HG03565 (cell line): ENCODE data around the gene RXRB.

ENCODE experiments used
- ATAC-seq: cut with Tn5 transposase; IDR thresholded peaks from one replicate; pipeline ENCODE4 v1.9.1; 2021; ENCODE audit warnings: mild to moderate bottlenecking, moderate library complexity; ENCODE audit not compliant: unreplicated experiment

The RXRB gene

DNA sequence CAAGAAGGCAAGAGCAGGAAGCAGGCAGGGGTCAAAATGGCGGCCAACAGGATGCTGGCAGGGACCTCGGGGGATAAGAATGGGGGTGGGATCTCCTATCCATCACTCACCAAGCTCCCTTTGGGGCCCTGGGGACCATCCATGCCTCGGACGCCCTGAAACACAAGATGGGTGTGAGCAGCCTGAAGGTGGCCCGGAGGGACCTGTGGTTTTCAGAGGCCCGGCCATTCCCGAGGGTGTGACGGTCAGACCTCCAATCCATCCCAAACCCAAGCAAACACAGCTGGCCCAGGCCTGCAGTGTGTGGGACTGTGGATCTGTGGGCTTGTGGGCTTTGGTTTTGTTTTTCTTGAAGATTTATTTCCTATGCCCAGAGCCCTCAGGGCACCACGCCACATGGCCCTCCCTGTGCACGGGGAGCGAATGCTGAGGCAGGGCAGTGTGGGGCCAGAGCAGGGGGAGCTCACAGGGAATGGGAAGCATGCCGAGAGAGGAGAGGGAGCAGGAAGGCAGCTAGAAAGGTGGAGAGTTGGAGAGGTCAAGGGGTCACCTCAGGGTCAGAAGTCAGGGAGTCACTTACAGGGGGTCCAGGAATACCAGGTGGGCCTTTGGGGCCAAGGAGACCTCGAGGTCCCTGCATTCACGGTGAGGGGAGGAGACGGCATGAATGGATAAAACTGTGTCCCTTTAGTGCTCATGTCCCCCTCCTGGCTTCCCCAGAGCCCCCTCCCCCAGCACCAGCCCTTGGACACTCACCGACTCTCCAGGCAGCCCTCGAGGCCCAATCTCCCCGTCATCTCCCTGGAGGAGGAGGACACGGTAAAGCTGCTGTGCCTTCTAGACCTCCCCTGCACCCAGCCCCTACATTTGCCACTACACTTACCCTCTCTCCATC is 22.7 kb downstream of the RXRB start:
- ATAC-seq: no peak

GRCh38 chr6:33176906-33177305 is 23.6 kb downstream of the RXRB start:
- ATAC-seq: no peak

DNA sequence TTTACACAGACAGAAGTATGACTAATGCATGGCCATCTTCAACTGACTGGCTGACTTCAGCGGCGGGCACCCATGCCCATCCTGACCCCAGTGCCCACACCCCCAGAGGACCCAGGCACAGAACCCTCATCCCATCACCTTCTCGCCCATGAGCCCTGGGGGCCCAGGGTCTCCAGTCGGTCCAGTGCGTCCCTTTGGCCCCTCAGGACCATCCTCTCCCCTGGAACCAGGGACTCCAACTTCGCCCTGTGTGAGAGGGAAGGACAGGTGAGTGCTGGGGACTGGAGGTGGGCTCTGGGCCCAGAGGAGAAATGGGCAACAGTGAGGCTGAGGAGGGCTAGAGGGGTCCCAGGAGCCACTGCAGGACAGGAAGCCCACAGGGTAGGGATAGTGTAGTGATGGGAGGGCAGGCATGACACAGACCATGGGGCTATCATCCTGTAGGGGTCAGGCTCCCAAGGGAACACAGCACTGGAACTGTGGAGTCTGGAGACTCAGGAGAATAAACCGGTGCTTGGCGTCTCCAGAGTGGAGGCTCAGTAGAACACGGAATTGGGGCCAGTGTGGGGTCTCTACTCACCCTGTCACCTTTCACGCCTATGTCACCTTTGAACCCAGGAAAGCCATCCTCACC is 24.9 kb downstream of the RXRB start:
- ATAC-seq: no peak

- no peak for ATAC-seq
Measured at GRCh38 chr6:33174784-33175183, 25.7 kb downstream of the RXRB start.

GRCh38 chr6:33173535-33174180 is 26.8 kb downstream of the RXRB start:
- ATAC-seq: no peak

- ATAC-seq: no peak
Measured at GRCh38 chr6:33172688-33173534, 27.6 kb downstream of the RXRB start.

- ATAC-seq: no peak
Measured at GRCh38 chr6:33171880-33172687, 28.4 kb downstream of the RXRB start.

GRCh38 chr6:33171016-33171879 is 29.2 kb downstream of the RXRB start:
- no peak for ATAC-seq

GRCh38 chr6:33170176-33171015 is 30.1 kb downstream of the RXRB start:
- ATAC-seq: no peak

DNA sequence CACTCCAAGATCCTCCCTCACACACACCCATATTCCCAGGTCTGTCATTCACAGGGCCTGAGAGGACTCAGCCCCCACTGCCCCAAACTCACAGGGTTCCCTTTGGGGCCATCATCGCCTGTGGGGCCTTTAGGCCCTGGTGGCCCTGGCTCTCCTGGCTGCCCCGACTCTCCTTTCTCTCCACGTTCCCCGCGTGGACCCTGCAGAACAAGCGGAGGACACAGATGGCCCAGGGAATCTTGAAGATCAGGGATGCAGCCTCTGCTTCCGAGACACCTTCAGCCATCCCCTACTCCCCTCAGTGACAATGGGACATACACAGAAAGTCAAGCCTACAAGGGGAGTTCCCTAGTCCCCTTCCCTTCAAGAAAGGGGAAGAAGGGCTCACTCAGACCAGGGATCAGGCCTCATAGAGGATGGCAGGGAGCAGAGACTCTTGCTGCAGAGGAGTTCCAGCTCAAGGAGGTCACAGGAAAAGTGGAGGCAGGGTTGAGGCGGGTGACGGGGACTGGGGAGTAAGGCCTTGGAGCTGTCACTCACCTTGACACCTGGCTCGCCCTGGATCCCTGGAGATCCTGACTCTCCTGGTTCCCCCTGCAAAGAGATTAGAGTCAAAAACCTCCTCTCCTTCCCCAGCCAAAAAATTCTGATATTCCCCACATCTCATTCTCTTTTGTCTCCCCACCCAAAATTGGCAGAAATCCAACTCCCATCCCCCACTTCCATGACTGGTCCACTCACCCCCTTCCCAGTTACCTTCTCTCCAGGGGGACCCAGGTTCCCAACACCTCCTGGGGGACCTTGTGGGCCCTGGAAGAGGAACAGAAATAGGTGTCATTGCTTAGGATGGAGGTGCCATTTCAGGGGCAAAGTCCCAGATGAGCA is 30.9 kb downstream of the RXRB start:
- no peak for ATAC-seq

- ATAC-seq: no peak
Measured at GRCh38 chr6:33168639-33169038, 31.8 kb downstream of the RXRB start.

GRCh38 chr6:33168284-33168601 is 32.2 kb downstream of the RXRB start:
- no peak for ATAC-seq

DNA sequence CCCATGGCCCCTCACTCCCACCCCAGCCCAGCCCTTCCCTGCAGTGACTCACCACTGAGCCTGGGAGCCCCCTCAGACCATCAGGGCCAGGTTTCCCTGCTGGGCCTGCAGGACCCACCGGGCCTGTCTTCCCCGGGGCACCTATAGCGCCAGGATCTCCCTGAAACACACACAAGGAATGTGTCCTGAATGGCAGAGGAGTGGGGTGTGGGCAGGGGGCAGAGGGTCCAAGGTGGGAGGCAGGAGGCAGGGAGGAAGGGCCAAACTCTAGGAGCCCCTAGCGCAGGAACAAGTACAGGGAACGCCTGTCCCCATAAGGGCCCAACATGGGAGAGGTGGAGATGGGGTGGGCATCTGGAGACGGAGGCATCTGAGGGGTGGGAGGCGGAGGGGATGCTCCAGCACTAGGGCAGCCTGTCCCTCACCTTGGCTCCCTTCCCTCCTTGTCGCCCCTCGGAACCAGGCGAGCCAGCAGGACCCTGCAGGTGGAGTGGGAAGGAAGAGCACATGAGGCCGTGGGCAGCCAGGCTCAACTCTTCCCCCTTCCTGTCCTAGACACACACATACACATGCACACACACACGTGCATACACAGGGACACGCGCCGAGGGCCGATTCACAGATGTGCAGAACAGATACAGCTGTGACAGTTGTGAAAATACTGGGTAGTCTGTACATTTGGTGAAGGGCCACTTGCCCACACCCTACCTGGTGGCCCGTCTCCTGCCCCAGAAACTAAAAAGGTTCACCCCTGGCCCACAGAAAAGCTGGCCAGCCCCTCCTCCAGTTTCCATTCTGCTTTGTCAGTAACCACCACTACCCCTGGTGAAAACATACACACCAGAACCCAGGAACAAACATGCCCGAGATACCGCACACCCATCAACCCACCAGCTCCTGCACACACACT is 32.8 kb downstream of the RXRB start:
- ATAC-seq: no peak

DNA sequence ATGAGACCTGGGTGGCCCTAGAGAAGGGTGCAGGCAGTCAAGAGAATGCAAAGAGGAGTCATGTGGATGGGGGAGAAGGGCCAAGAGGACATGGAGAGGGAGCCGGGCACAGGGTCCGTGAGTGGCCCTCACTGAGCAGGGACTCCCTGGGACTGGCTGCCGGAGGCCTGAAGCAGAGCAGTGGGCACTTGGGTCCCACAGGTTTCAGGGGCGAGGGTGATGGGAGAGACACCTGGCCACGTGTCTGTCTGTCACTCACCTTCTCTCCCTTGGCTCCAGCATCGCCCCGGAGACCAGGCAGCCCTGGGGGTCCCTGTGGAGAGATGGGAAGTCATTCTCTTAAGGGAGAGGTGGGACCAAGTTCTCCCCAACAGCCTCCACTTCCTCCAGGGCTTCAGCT is 33.7 kb downstream of the RXRB start:
- ATAC-seq: no peak

DNA sequence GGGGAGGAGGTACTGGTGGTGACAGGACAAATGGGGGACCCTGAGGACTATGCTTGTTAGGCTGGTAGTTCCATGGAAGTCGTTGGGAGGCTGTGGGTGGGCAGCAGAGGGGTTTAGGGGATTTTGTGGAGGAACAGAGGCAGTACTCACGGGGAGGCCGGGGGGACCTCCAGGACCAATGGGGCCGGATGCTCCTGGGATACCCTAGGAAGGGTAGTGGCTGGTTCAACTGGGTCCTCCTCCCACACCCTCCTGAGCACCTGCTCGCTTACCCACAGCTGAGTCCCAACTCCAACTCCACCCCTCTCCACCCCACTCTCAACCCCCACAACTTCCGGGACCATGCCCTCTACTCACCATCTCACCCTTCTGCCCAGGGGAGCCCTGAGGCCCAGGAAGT is 34.1 kb downstream of the RXRB start:
- ATAC-seq: no peak

- ATAC-seq: no peak
Measured at GRCh38 chr6:33165581-33166258, 34.7 kb downstream of the RXRB start.
